NT2/D1 (cell line): Measurements from ENCODE around the gene ENTPD1.

Source experiments
- DNase-seq: peaks from one replicate; pipeline ENCODE4 v3.0.0-alpha.2; 2011; ENCODE audit warnings: low read depth, low spot score
- H3K27me3 ChIP-seq: 2 replicates; pipeline ENCODE4 v1.6.0; 2011; ENCODE audit warnings: mild to moderate bottlenecking; ENCODE audit not compliant: insufficient read length, insufficient read depth
- H3K36me3 ChIP-seq: 2 replicates; pipeline ENCODE4 v1.6.1; 2011; ENCODE audit warnings: mild to moderate bottlenecking, low read length, mixed read lengths; ENCODE audit not compliant: insufficient read depth, insufficient read length
- H3K4me1 ChIP-seq: 2 replicates; pipeline ENCODE4 v1.5.1; 2011; ENCODE audit not compliant: insufficient read depth, insufficient read length
- H3K4me3 ChIP-seq: 2 replicates; pipeline ENCODE4 v1.5.1; 2011; ENCODE audit warnings: low read depth; ENCODE audit not compliant: insufficient read length
- H3K9ac ChIP-seq: 2 replicates; pipeline ENCODE4 v1.6.0; 2011; ENCODE audit warnings: low read depth; ENCODE audit not compliant: insufficient read length
- H3K9me3 ChIP-seq: 2 replicates; pipeline ENCODE4 v1.5.1; 2011; ENCODE audit warnings: mild to moderate bottlenecking, low read length; ENCODE audit not compliant: insufficient read depth
- SUZ12 ChIP-seq: IDR thresholded peaks from 2 replicates; pipeline ENCODE4 v1.6.1; 2011; ENCODE audit not compliant: insufficient read length, insufficient read depth; ENCODE audit errors: extremely low read depth
- YY1 ChIP-seq: IDR thresholded peaks from 2 replicates; pipeline ENCODE4 v1.6.1; 2011; ENCODE audit not compliant: insufficient read length, insufficient read depth
- ZNF274 ChIP-seq: IDR thresholded peaks from 2 replicates; pipeline ENCODE4 v1.6.1; 2011; ENCODE audit warnings: mild to moderate bottlenecking, low read depth, low read length

ENTPD1 gene

GRCh38 chr10:95784279-95784913, 28.4 kb downstream of the ENTPD1 start:
- DNase-seq = no peak
- no peaks in the 10 kb centered on the region for H3K4me1 ChIP-seq
- no peak overlapping the region for H3K9ac ChIP-seq
- no peak overlapping the region for H3K4me3 ChIP-seq
- no peaks in the 10 kb centered on the region for H3K9me3 ChIP-seq
- H3K27me3 ChIP-seq = no peaks in the 10 kb centered on the region
- no peak for TF ChIP-seq YY1
- TF ChIP-seq ZNF274 = no peak
- no peak for TF ChIP-seq SUZ12
- no peaks in the 10 kb centered on the region for H3K36me3 ChIP-seq

GRCh38 chr10:95785317-95785716, 29.4 kb downstream of the ENTPD1 start:
- TF ChIP-seq SUZ12 (no peak), YY1 (no peak), ZNF274 (no peak)

GRCh38 chr10:95785942-95786669, 30.1 kb downstream of the ENTPD1 start:
- no peaks in the 10 kb centered on the region for H3K27me3 ChIP-seq
- no peak overlapping the region for H3K4me3 ChIP-seq
- TF ChIP-seq ZNF274 (no peak), SUZ12 (no peak), YY1 (no peak)
- H3K9me3 ChIP-seq = no peaks in the 10 kb centered on the region
- no peaks in the 10 kb centered on the region for H3K36me3 ChIP-seq
- no peaks in the 10 kb centered on the region for H3K4me1 ChIP-seq
- no peak overlapping the region for H3K9ac ChIP-seq
- DNase-seq = no peak

More at GRCh38 chr10:95785317-95785716, 29.4 kb downstream of the ENTPD1 start:
- no peaks in the 10 kb centered on the region for H3K36me3 ChIP-seq
- H3K9ac ChIP-seq = no peak overlapping the region
- no peaks in the 10 kb centered on the region for H3K9me3 ChIP-seq
- H3K4me1 ChIP-seq = no peaks in the 10 kb centered on the region
- no peak for DNase-seq
- H3K4me3 ChIP-seq = no peak overlapping the region
- H3K27me3 ChIP-seq = no peaks in the 10 kb centered on the region

- Histone ChIP-seq H3K9ac (no peak overlapping the region), H3K27me3 (no peaks in the 10 kb centered on the region), H3K9me3 (no peaks in the 10 kb centered on the region), H3K4me3 (no peak overlapping the region), H3K36me3 (no peaks in the 10 kb centered on the region), H3K4me1 (no peaks in the 10 kb centered on the region)
- DNase-seq = no peak
- no peak for TF ChIP-seq SUZ12
- no peak for TF ChIP-seq YY1
- TF ChIP-seq ZNF274 = no peak
Measured at GRCh38 chr10:95787447-95787846, 31.5 kb downstream of the ENTPD1 start.

- no peak overlapping the region for H3K9ac ChIP-seq
- no peaks in the 10 kb centered on the region for H3K36me3 ChIP-seq
- H3K9me3 ChIP-seq = no peaks in the 10 kb centered on the region
- no peaks in the 10 kb centered on the region for H3K4me1 ChIP-seq
- TF ChIP-seq SUZ12 (no peak), ZNF274 (no peak), YY1 (no peak)
- H3K4me3 ChIP-seq = no peak overlapping the region
- DNase-seq = no peak
- no peaks in the 10 kb centered on the region for H3K27me3 ChIP-seq
Measured at GRCh38 chr10:95788830-95789229, 32.9 kb downstream of the ENTPD1 start.

- no peak for DNase-seq
- no peaks in the 10 kb centered on the region for H3K9me3 ChIP-seq
- H3K4me1 ChIP-seq = no peaks in the 10 kb centered on the region
Measured at GRCh38 chr10:95789902-95790301, 33.9 kb downstream of the ENTPD1 start.

GRCh38 chr10:95790982-95791381, 35.0 kb downstream of the ENTPD1 start:
- H3K36me3 ChIP-seq = no peaks in the 10 kb centered on the region
- H3K9me3 ChIP-seq = no peaks in the 10 kb centered on the region
- H3K27me3 ChIP-seq = no peaks in the 10 kb centered on the region
- DNase-seq = no peak
- TF ChIP-seq ZNF274 = no peak
- no peak overlapping the region for H3K9ac ChIP-seq
- H3K4me3 ChIP-seq = no peak overlapping the region
- no peaks in the 10 kb centered on the region for H3K4me1 ChIP-seq

More at GRCh38 chr10:95789902-95790301, 33.9 kb downstream of the ENTPD1 start:
- H3K9ac ChIP-seq = no peak overlapping the region
- no peak for TF ChIP-seq YY1
- no peak for TF ChIP-seq ZNF274
- TF ChIP-seq SUZ12 = no peak
- H3K4me3 ChIP-seq = no peak overlapping the region
- H3K27me3 ChIP-seq = no peaks in the 10 kb centered on the region
- H3K36me3 ChIP-seq = no peaks in the 10 kb centered on the region
